ENCODE data around the gene GPR89A. TPM values are rescaled to one million over a fixed set of nuclear protein-coding genes. Genes with fewer than 3 reads are reported as not detected.
"Not testable (repeated sequence)": the region's sequence is repeated elsewhere in the genome, so short reads cannot be mapped to it uniquely, and the experiment has no call there.

GPR89A gene
- total RNA-seq, 1 donor from 2014 or later = 36.3 TPM

DNA sequence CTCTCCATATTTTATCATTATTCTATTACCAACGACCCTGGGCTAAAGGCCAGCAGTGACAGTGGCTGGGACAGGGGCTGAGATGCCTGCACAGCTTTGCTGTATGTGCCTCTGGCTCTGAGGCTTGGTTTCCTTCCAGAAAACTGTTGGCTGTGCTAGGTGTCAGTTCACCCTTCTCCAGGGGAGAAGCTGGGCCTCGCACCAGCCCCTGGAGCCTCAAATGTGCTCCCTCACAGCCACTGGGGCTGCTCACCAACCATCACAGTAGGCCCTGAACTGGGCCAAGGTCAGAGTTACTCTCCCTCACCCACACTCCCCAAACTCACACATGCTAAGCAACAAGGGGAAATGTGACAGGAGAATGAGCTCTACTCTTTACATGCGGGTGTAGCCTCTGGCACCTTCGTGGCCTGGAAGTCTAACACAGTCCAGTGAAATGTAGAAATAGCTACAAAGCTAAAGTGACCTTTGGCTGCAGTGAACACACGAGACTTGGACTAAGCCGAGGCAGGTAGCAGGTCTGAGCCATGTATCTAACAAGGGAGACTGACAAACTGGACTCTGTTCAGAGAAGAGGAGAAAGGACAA, 106.8 kb downstream of the GPR89A start:
- FAIRE-seq = no peak
- no peak for DNase-seq (ENCODE audit: low spot score in 2 of 2)

DNA sequence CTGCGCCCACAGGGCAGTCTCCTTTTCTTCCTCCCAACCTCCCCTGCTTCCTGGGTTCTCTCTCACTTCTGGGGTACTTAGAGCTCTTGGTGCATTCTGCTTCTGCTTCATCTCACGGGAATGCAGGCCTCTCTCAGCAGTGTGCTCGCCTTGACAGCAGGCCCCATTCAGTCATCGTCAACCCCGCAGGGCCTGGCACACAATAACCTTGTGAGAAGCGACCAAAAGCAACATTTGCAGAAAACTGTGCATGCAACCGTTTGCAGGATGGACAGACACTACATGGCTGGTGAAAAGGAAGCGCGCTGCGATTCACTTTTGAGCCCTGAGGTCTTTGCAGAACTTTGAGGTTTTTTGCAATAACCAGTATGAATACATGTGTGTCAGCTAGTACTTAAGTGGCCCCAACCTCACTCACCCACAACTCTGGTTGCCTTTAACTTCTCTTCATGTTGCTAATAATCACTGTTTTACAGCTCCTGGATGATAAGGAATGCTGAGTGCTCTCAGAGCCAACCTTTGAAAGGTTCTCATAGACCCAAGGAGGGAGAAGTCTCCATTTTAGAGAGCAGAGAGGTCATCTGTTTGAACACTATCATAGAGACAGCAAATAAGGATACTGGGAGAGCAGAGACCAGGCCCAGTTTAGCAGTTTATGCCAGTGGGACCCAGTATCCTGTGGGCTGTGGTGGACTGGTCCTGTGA, 109.0 kb downstream of the GPR89A start:
- FAIRE-seq = no peak
- DNase-seq (ENCODE audit: low spot score in 2 of 2) = no peak

DNA sequence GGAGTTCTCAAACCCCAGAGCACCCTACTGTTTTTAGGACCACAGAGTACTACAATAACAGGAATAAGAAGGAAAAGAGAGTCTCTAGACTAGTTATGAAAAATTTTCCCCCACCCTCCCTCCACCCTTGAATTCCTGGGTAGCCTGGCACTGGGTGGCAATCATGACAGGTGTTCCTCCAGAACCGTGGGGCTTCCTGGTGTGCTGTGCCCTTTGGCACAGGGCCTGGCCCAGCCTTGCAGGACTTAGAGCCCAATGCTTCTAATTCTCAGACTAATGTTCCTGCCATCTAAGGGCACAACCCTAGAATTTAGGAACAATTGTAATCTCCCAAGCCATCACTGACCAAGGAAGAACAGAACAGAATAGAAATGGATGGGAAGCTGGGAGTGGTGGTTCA, 110.0 kb downstream of the GPR89A start:
- FAIRE-seq (no peak), DNase-seq (ENCODE audit: low spot score in 2 of 2) (no peak)

DNA sequence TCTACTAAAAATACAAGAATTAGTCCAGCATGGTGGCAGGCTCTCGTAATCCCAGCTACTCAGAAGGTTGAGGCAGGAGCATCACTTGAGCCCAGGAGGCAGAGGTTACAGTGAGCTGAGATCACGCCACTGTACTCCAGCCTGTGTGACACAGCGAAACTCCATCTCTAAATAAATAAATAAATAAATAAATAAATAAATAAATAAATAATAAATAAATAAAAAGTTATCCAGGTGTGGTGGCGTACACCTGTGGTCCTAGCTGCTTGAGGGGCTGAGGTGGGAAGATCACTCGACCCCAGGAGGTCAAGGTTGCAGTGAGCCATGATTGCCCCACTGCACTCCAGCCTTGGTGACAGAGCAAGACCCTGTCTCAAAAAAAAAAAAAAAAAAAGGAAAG, 110.7 kb downstream of the GPR89A start:
- not testable (repeated sequence) for DNase-seq (ENCODE audit: low spot score in 2 of 2)

DNA sequence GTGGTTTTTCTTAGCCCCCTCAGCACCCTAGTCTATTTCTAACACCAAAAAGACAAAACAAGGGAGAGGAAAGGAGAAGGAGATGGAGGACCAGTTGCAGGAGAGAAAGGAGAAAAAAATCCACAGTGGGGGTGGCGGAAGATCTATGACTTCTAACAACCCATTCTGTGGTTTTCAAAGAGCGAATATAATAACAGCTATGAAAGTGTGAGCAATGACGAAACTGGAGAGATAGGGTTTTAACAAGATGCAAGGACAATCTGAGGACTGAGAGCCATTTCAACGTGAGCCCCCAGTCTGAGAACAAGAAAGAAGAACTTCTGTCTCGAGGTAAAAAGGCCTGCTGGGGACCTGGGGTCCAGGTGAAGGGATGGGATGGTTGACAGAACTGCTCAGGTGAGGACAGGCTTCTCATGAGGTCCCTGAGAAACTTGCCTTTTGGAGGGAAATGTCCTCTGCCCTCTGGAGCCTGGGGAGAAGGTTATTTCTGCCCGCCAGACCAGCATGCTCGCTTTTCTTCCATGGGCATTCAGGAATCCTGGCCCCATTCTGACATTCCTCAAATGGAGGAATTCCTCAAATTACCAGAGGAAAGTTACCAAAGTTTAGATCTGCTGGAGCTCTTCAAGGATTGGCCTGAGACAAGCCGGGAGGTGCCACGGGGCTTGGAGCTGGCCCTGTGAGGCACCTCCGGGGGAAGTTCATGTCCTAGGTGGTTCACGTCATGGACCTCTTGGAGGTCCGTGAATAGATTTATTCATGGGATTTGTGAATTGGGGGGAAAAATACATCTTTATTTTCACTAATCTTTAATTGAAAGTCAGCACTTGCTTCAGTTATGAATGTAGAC, 111.7 kb downstream of the GPR89A start, which contains the start of gene CD160:
Gene CD160 (plus strand): TSS at position 270 of the 850 bp plus-strand sequence. CDS start 8,829 bp downstream, outside the sequence.
- FAIRE-seq = no peak
- no peak for DNase-seq (ENCODE audit: low spot score in 2 of 2)

More for the DNA sequence above, 110.7 kb downstream of the GPR89A start:
- FAIRE-seq = not testable (repeated sequence)

Other genes starting within 250 kb of the GPR89A start
- 4.1 TPM for gene NBPF20, start 182.4 kb upstream of the GPR89A start, total RNA-seq
- gene PDZK1, start 99.4 kb downstream of the GPR89A start, total RNA-seq = 0.82 TPM
- gene CD160, start 111.5 kb downstream of the GPR89A start, total RNA-seq = not detected
- gene RNF115, start 216.1 kb downstream of the GPR89A start, total RNA-seq = 26.5 TPM
- gene POLR3C, start 216.2 kb downstream of the GPR89A start, total RNA-seq = 30.6 TPM
- gene NUDT17, start 237.6 kb downstream of the GPR89A start, total RNA-seq = 2.4 TPM